ENCODE results near the gene RYR2. TPM values are rescaled to one million over a fixed set of nuclear protein-coding genes. Genes with fewer than 3 reads are reported as not detected.

The RYR2 gene
- total RNA-seq, 6 experiments from 2014 or later: 0.05 to 0.17 TPM; not detected in 4

GRCh38 chr1:237393632-237394031 lies 351.6 kb downstream of the RYR2 start:
- Mint-ChIP-seq H3K4me1 (ENCODE audit: low read depth) (no peaks in the 10 kb centered on the region), H3K36me3 (ENCODE audit: low read depth) (no peaks in the 10 kb centered on the region), H3K9me3 (peaks cover 31% of the 10 kb centered on the region), H3K27me3 (ENCODE audit: insufficient read depth) (no peaks in the 10 kb centered on the region; the same call in 1 of the 2 replicates), H3K4me3 (no peak overlapping the region), H3K27ac (no peak overlapping the region)
- TF ChIP-seq CTCF (IDR thresholded peaks at IDR 0.05): no peak
- no peak for DNase-seq

- H3K36me3 Mint-ChIP-seq (ENCODE audit: low read depth): no peaks in the 10 kb centered on the region
- no peaks in the 10 kb centered on the region for H3K4me1 Mint-ChIP-seq (ENCODE audit: low read depth)
- no peak for DNase-seq
- no peaks in the 10 kb centered on the region; the same call in 1 of the 2 replicates for H3K27me3 Mint-ChIP-seq (ENCODE audit: insufficient read depth)
- H3K4me3 Mint-ChIP-seq: no peak overlapping the region
- H3K27ac Mint-ChIP-seq: no peak overlapping the region
- H3K9me3 Mint-ChIP-seq: peaks cover 35% of the 10 kb centered on the region
- TF ChIP-seq CTCF (IDR thresholded peaks at IDR 0.05): no peak
Measured at GRCh38 chr1:237394281-237394680, 352.3 kb downstream of the RYR2 start.

- Mint-ChIP-seq H3K4me1 (ENCODE audit: low read depth) (no peaks in the 10 kb centered on the region), H3K9me3 (peaks cover 48% of the 10 kb centered on the region), H3K36me3 (ENCODE audit: low read depth) (no peaks in the 10 kb centered on the region), H3K27me3 (ENCODE audit: insufficient read depth) (no peaks in the 10 kb centered on the region), H3K4me3 (no peak overlapping the region), H3K27ac (no peak overlapping the region)
- DNase-seq: no peak
- no peak for TF ChIP-seq CTCF (IDR thresholded peaks at IDR 0.05)
Measured at GRCh38 chr1:237396426-237396825, 354.4 kb downstream of the RYR2 start.

GRCh38 chr1:237398751-237399150 lies 356.8 kb downstream of the RYR2 start:
- TF ChIP-seq CTCF (IDR thresholded peaks at IDR 0.05): no peak
- Mint-ChIP-seq H3K27me3 (ENCODE audit: insufficient read depth) (no peaks in the 10 kb centered on the region), H3K36me3 (ENCODE audit: low read depth) (no peaks in the 10 kb centered on the region; the same call in 1 of the 2 replicates), H3K4me3 (no peak overlapping the region), H3K4me1 (ENCODE audit: low read depth) (no peaks in the 10 kb centered on the region), H3K27ac (no peak overlapping the region), H3K9me3 (peaks cover 66% of the 10 kb centered on the region)
- DNase-seq: no peak

- no peak for DNase-seq
- TF ChIP-seq CTCF (IDR thresholded peaks at IDR 0.05): no peak
- Mint-ChIP-seq H3K27me3 (ENCODE audit: insufficient read depth) (no peaks in the 10 kb centered on the region), H3K4me1 (ENCODE audit: low read depth) (no peaks in the 10 kb centered on the region), H3K4me3 (no peak overlapping the region), H3K9me3 (peaks cover 42% of the 10 kb centered on the region), H3K36me3 (ENCODE audit: low read depth) (no peaks in the 10 kb centered on the region; the same call in 1 of the 2 replicates), H3K27ac (no peak overlapping the region)
Measured at GRCh38 chr1:237405912-237406311, 363.9 kb downstream of the RYR2 start.

- DNase-seq: no peak
- Mint-ChIP-seq H3K4me1 (ENCODE audit: low read depth) (no peaks in the 10 kb centered on the region), H3K27me3 (ENCODE audit: insufficient read depth) (no peaks in the 10 kb centered on the region; the same call in 1 of the 2 replicates), H3K36me3 (ENCODE audit: low read depth) (0 out of 2 replicates have a peak, but pooled peaks cover 5% of the 10 kb centered on the region), H3K9me3 (peaks cover 25% of the 10 kb centered on the region), H3K4me3 (no peak overlapping the region), H3K27ac (no peak overlapping the region)
- TF ChIP-seq CTCF (IDR thresholded peaks at IDR 0.05): no peak
Measured at GRCh38 chr1:237411621-237412020, 369.6 kb downstream of the RYR2 start.
